ENCODE measurements around the gene CTSD.

DNA sequence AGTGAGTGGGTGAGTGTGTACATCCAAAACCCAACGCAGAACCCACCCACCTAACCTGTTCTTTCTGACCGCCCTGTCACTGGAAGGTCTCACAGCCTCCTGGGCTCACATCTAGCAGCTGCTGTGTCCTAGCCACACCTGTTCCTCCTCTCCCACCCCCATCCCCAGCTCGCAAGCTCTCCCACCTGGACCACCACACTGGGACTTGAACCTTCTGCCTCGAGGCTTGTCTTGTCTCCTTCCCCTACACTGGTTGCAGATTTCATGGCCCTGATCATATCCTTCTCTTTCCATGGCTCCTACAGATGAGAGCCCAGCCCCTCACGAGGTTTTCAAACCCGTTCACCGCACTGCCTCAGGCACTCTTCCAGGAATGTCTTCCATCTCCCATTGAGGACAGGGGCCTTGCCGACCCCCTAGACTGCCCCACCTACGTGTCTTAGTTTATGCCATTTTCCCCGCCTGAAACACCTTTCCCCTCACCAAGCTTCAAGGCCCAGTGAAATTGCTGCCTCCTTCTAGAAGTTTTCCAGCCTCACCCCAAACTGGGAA, 20.1 kb downstream of the CTSD start:
- no peak for TF ChIP-seq POLR2AphosphoS5 (IDR thresholded peaks at IDR 0.05; ENCODE audit: low read depth, low read length)
- TF ChIP-seq EZH2phosphoT487 (IDR thresholded peaks at IDR 0.05; ENCODE audit: borderline replicate concordance), result no peak
- no peak for TF ChIP-seq POLR2A (IDR thresholded peaks at IDR 0.05; ENCODE audit: borderline replicate concordance, extremely low read depth, insufficient read depth, insufficient read length)
- TF ChIP-seq, protein P1, sequence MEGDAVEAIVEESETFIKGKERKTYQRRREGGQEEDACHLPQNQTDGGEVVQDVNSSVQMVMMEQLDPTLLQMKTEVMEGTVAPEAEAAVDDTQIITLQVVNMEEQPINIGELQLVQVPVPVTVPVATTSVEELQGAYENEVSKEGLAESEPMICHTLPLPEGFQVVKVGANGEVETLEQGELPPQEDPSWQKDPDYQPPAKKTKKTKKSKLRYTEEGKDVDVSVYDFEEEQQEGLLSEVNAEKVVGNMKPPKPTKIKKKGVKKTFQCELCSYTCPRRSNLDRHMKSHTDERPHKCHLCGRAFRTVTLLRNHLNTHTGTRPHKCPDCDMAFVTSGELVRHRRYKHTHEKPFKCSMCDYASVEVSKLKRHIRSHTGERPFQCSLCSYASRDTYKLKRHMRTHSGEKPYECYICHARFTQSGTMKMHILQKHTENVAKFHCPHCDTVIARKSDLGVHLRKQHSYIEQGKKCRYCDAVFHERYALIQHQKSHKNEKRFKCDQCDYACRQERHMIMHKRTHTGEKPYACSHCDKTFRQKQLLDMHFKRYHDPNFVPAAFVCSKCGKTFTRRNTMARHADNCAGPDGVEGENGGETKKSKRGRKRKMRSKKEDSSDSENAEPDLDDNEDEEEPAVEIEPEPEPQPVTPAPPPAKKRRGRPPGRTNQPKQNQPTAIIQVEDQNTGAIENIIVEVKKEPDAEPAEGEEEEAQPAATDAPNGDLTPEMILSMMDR (IDR thresholded peaks at IDR 0.05 in 2 of 3, conservative IDR thresholded peaks at IDR 0.05 in 1 of 3; ENCODE audit: borderline replicate concordance in 1 of 3, insufficient read depth in 1 of 3, low read depth in 2 of 3, low read length in 2 of 3), result no peak
- TF ChIP-seq SIN3A (IDR thresholded peaks at IDR 0.05; ENCODE audit: low read depth), result no peak
- TF ChIP-seq EZH2 (IDR thresholded peaks at IDR 0.05), result no peak
- TF ChIP-seq ZFX (IDR thresholded peaks at IDR 0.05), result no peak

Measured in HCT116 (cell line).